ENCODE measurements around the gene PRRC2B. TPM values are rescaled to one million over a fixed set of nuclear protein-coding genes. Genes with fewer than 3 reads are reported as not detected.

The PRRC2B gene
- total and polyA plus RNA-seq, 2 experiments from 2014 or later = 45.0 to 193 TPM

- no peak for TF ChIP-seq ZNF462 (CRISPR knock-in tag; IDR thresholded peaks at IDR 0.05)
These were observed 140.9 kb downstream of the PRRC2B start (continued) for GRCh38 chr9:131534721-131535237.

GRCh38 chr9:131537946-131538345 is 144.1 kb downstream of the PRRC2B start:
- no peaks in the 10 kb centered on the region for H3K36me3 ChIP-seq (ENCODE audit: insufficient read depth)
- H3F3A ChIP-seq (replicated peaks; ENCODE audit: low read depth) = no peaks in the 10 kb centered on the region
- H3K4me1 ChIP-seq (ENCODE audit: insufficient read depth) = no peaks in the 10 kb centered on the region
- H3K4me3 ChIP-seq = no peak overlapping the region
- DNase-seq (ENCODE audit: low spot score) = no peak
- no peak overlapping the region for H3K27ac ChIP-seq (ENCODE audit: low read depth)
- Mint-ChIP-seq H3K4me3 (no peak overlapping the region), H3K27ac (no peak overlapping the region), H3K27me3 (ENCODE audit: insufficient read depth, low read depth, poor library complexity) (no peaks in the 10 kb centered on the region), H3K4me1 (no peaks in the 10 kb centered on the region), H3K9me3 (peaks cover 26% of the 10 kb centered on the region), H3K36me3 (ENCODE audit: low read depth) (peaks cover 3% of the 10 kb centered on the region; the same call in 1 of the 3 replicates)
- H3K79me2 ChIP-seq (replicated peaks; ENCODE audit: insufficient read depth) = no peaks in the 10 kb centered on the region
- H4K20me1 ChIP-seq (replicated peaks; ENCODE audit: insufficient read depth) = no peaks in the 10 kb centered on the region
- no peaks in the 10 kb centered on the region for H3K27me3 ChIP-seq (ENCODE audit: insufficient read depth)
- H3K9me2 ChIP-seq (ENCODE audit: insufficient read depth) = no peaks in the 10 kb centered on the region
- H3K4me2 ChIP-seq = no peak overlapping the region
- no peak overlapping the region for H2AFZ ChIP-seq
- no peak for ATAC-seq
- TF ChIP-seq ETS1 (IDR thresholded peaks at IDR 0.05) (no peak), POLR2AphosphoS5 (IDR thresholded peaks at IDR 0.05; ENCODE audit: low read depth) (no peak), NANOG (IDR thresholded peaks at IDR 0.05; ENCODE audit: borderline replicate concordance) (no peak), ZNF114 (CRISPR knock-in tag; IDR thresholded peaks at IDR 0.05) (no peak), JUNB (IDR thresholded peaks at IDR 0.05; ENCODE audit: unreplicated experiment) (no peak), CTCF (conservative IDR thresholded peaks at IDR 0.05; ENCODE audit: low read depth in 2 of 2) (no peak), ZNF462 (CRISPR knock-in tag; IDR thresholded peaks at IDR 0.05) (no peak)
